Left ventricle myocardium inferior (tissue), 1 donor: ENCODE measurements around the gene CAPN2. TPM values are rescaled to one million over a fixed set of nuclear protein-coding genes. Genes with fewer than 3 reads are reported as not detected.
A peak's percentile ranks its signal among the peaks of the same experiment; 100 is the strongest.

Experiments
- DNase-seq: peaks from one replicate; pipeline ENCODE4 v3.0.0-alpha.2; 2020
- H3K27ac ChIP-seq: fragments of 200-600 bp; replicated peaks from 2 replicates; pipeline ENCODE4 v1.8.0; 2021
- H3K27me3 ChIP-seq: fragments of 200-600 bp; 2 replicates; pipeline ENCODE4 v1.8.0; 2021; ENCODE audit warnings: low read depth
- H3K36me3 ChIP-seq: fragments of 200-600 bp; 2 replicates; pipeline ENCODE4 v1.8.0; 2021
- H3K4me1 ChIP-seq: fragments of 200-600 bp; 2 replicates; pipeline ENCODE4 v1.8.0; 2021
- H3K4me3 ChIP-seq: fragments of 200-600 bp; 2 replicates; pipeline ENCODE4 v1.8.0; 2021; ENCODE audit warnings: mild to moderate bottlenecking, moderate library complexity
- H3K9me3 ChIP-seq: fragments of 200-600 bp; replicated peaks from 2 replicates; pipeline ENCODE4 v1.8.0; 2021
- intact Hi-C: fragments of 100-400 bp; cut with micrococcal nuclease; formaldehyde crosslinking; loops from one replicate; pipeline ENCODE4 v1.11.0; 2022
- long read RNA-seq: library from polyadenylated mRNA; unstranded; transcript quantifications from one replicate; pipeline ENCODE4 v2.0.0, GENCODE V29; 2021
- total RNA-seq: library from RNA; stranded (reverse); fragmentation: NEBNext Ultra II Directional; extraction: Animal tissue kit (Norgen Biotek cat#: 25700); gene quantifications from one replicate; pipeline ENCODE4 v1.2.1, GENCODE V29; 2021
- TF ChIP-seq, protein P1 (sequence below): fragments of 200-600 bp; IDR thresholded peaks from 2 replicates; pipeline ENCODE4 v1.8.0; 2021; ENCODE audit warnings: antibody characterized with exemption, mild to moderate bottlenecking, borderline replicate concordance
- donor health status: DM: no; HTN: yes; CAD: no; lungs with severe emphysema.

The CAPN2 gene
- total RNA-seq, result 65.3 TPM
- long read RNA-seq, partial matches to known transcripts, result 6 of 13 reads
- long read RNA-seq, other reads (novel, unspliced or antisense), result 6 of 13 reads

DNA sequence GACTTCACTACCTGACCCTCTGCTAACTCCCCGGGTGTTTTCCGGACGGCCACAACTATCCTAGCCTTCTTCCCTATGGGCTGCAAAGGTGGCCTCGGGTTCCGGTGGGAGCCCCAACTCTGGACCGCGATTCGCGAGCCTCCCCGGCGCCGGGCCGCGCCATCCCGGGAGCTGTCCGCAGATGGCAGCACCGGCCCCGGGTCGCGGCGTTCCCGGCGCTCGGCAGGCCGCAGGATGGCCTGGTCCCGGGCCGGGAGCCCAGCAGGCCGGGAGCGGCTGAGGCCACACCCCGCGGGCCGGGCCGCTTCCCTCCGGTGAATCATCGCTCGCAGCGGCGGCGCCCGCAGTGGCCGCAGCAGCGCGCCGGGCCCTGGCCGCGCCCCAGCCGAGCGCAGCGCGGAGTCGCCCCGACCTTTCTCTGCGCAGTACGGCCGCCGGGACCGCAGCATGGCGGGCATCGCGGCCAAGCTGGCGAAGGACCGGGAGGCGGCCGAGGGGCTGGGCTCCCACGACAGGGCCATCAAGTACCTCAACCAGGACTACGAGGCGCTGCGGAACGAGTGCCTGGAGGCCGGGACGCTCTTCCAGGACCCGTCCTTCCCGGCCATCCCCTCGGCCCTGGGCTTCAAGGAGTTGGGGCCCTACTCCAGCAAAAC lies at the start of gene CAPN2:
TSS of gene CAPN2 (plus strand) at position 346 of the 656 bp plus-strand sequence. CDS start at position 448, 102 bp downstream.
- Histone ChIP-seq H3K9me3 (no peaks in the 10 kb centered on the region), H3K4me3 (peak within 1 kb of the TSS; percentile 90), H3K27ac (peak within 1 kb of the TSS; percentile 98), H3K4me1 (peaks cover 87% of the 10 kb centered on the region), H3K27me3 (no peaks in the 10 kb centered on the region), H3K36me3 (peaks cover 3% of the 10 kb centered on the region)
- intact Hi-C loops, result loop anchor here (5.0 kb wide), 1 partner anchor 35 kb away; no protein-coding TSS in a partner anchor
- peak; percentile 85 for DNase-seq
- TF ChIP-seq, protein P1, sequence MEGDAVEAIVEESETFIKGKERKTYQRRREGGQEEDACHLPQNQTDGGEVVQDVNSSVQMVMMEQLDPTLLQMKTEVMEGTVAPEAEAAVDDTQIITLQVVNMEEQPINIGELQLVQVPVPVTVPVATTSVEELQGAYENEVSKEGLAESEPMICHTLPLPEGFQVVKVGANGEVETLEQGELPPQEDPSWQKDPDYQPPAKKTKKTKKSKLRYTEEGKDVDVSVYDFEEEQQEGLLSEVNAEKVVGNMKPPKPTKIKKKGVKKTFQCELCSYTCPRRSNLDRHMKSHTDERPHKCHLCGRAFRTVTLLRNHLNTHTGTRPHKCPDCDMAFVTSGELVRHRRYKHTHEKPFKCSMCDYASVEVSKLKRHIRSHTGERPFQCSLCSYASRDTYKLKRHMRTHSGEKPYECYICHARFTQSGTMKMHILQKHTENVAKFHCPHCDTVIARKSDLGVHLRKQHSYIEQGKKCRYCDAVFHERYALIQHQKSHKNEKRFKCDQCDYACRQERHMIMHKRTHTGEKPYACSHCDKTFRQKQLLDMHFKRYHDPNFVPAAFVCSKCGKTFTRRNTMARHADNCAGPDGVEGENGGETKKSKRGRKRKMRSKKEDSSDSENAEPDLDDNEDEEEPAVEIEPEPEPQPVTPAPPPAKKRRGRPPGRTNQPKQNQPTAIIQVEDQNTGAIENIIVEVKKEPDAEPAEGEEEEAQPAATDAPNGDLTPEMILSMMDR, result peak; percentile 87

DNA sequence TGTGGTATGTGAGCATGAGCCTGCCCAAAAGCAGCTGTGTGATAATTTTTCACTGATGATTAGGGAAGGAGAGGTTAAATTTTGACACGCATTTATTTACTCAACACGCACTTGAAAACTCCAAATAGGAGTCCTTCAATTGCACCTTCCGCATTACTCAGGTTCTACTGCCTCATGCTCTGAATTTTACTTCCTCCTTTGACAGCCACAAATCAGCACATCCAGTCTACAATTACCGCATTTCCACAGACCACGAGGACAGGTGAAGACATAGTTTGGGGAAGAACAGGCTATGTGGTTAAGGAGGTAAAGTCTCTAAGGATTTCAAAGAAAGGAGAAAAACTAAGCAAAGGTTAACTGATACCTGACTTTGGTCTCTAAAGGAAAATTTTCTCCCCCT lies 49.4 kb upstream of the CAPN2 start:
- TF ChIP-seq, protein P1, result no peak
- Histone ChIP-seq H3K27me3 (peaks cover 22% of the 10 kb centered on the region), H3K27ac (no peak overlapping the region), H3K4me1 (no peaks in the 10 kb centered on the region), H3K9me3 (no peaks in the 10 kb centered on the region), H3K4me3 (no peak overlapping the region), H3K36me3 (no peaks in the 10 kb centered on the region)
- DNase-seq, result no peak
- intact Hi-C loops, result no loop called here

DNA sequence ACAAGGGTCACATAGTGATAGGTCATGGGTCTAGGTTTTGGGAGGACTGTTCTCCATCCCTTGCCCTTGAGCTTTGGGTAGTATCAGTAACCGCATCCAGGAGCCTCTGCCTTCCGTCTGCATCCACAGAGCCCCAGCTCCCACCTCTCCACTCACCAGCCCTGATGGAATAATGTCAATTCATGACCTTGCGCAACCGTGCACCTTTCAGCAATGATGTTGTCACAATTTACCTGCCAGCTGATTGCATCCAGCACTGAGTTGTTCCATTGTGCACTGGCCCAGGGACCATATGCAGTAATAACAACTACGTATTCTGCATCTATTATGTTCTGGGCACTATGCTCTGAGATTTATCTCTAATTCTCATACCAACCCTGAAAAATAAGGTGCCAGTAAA lies 48.2 kb upstream of the CAPN2 start:
- H3K27ac ChIP-seq, result no peak overlapping the region
- peaks cover 17% of the 10 kb centered on the region for H3K27me3 ChIP-seq
- H3K4me1 ChIP-seq, result no peaks in the 10 kb centered on the region
- intact Hi-C loops, result no loop called here
- H3K4me3 ChIP-seq, result no peak overlapping the region
- no peaks in the 10 kb centered on the region for H3K9me3 ChIP-seq
- TF ChIP-seq, protein P1, result no peak
- H3K36me3 ChIP-seq, result no peaks in the 10 kb centered on the region
- no peak for DNase-seq

DNA sequence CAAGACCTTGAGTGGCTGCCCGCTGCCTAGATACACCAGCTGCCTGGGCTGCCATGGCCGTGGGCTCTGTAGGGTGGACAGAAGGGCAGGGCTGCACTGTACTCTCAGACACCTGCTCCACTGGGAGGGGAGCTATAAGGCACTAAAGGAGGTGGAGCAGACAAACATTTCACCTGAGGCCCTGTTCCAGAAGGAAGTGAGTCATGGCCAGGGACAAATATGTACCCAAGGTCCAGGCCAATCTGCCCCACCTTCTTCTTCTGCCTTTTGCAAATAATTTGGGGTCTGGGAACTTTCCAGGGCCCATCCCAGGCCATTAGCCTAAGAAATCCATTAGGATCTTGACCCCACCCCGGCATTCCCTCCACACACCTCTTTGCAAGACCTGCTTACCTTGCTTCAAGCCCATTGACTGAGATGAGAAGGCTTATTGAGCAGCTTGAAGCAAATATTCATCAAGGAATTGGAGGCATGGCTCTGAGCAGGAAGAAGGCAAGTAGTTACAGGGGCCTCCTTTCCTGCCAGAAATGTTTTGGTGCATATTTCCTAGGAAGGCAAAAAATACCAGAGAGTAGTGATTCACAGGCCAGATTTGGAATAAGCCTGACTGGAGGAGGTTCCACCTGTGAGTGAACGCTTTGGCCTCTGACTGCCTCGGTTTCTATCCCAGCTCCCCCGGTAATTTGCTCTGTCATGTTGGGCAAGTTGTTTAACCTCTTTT lies 46.6 kb upstream of the CAPN2 start, which contains the start of gene CAPN8:
TSS of gene CAPN8 (minus strand) at position 110 of the 721 bp plus-strand sequence. CDS start at position 55, 55 bp downstream.
- no peaks in the 10 kb centered on the region for H3K9me3 ChIP-seq
- H3K27ac ChIP-seq, result no peak within 1 kb of the TSS
- H3K36me3 ChIP-seq, result no peaks in the 10 kb centered on the region
- H3K27me3 ChIP-seq, result peaks cover 16% of the 10 kb centered on the region
- DNase-seq, result no peak
- TF ChIP-seq, protein P1, result no peak
- intact Hi-C loops, result no loop called here
- no peaks in the 10 kb centered on the region for H3K4me1 ChIP-seq
- no peak within 1 kb of the TSS for H3K4me3 ChIP-seq

DNA sequence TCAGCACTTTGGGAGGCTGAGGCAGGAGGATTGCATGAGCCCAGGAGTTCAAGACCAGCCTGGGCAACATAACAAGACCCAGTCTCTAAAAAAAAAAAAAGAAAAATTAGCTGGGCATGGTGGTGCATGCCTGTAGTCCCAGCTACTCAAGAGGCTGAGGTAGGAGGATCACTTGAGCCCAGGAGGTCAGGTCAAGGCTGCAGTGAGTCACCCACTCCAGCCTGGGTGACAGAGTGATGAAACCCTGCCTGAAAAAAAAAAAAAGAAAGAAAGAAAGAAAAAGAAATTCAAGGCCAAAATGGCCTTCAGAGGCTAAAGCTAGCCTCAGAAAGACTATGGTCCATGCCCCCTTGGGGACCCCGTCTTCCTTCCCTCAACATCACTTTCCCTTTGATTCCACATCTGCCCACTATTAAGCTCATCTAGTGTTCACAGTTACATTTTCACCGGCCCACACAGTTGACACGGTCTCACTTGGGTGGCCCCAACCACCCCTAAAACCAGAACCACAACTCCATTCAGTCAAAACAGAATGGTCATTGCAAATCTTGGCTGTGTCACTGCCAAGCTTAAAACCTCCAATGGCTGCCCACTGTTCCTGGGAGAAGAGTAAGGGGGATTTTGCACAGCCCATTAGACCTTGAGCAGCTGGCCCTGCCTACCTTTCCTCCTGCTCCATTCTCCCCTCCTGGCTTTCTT lies 44.7 kb upstream of the CAPN2 start:
- TF ChIP-seq, protein P1, result no peak
- H3K4me1 ChIP-seq, result no peaks in the 10 kb centered on the region
- H3K4me3 ChIP-seq, result no peak overlapping the region
- intact Hi-C loops, result no loop called here
- peaks cover 16% of the 10 kb centered on the region for H3K27me3 ChIP-seq
- H3K27ac ChIP-seq, result no peak overlapping the region
- H3K36me3 ChIP-seq, result no peaks in the 10 kb centered on the region
- no peak for DNase-seq
- H3K9me3 ChIP-seq, result no peaks in the 10 kb centered on the region
